Naive B cell (primary cell): ENCODE data around the gene GUCY2D. TPM values are rescaled to one million over a fixed set of nuclear protein-coding genes. Genes with fewer than 3 reads are reported as not detected.

Source experiments
- ATAC-seq, 2 donors: fragments of 150-1000 bp; cut with Tn5 transposase; 2 replicates each; pipeline ENCODE4 v1.10.0; 2021; ENCODE audit warnings: low read depth in 2 of 2, mild to moderate bottlenecking in 2 of 2, moderate library complexity in 2 of 2
- DNase-seq: peaks from one replicate; pipeline ENCODE4 v3.0.0; 2022
- H3K27ac Mint-ChIP-seq, 6 donors: one replicate each; pipeline ENCODE4 v1.8.0; 2020 to 2022; ENCODE audit warnings: mild to moderate bottlenecking in 6 of 6, mixed read lengths in 6 of 6, moderate library complexity in 5 of 6, inconsistent platforms in 2 of 6
- H3K27me3 Mint-ChIP-seq, 3 donors: one replicate each; pipeline ENCODE4 v1.8.0; 2021 to 2022; ENCODE audit warnings: mixed read lengths in 3 of 3, mild to moderate bottlenecking in 1 of 3
- H3K36me3 Mint-ChIP-seq, 2 donors: one replicate each; pipeline ENCODE4 v1.8.0; 2020 to 2022; ENCODE audit warnings: mixed read lengths in 2 of 2, inconsistent platforms in 1 of 2, mild to moderate bottlenecking in 1 of 2
- H3K4me1 Mint-ChIP-seq, 3 donors: one replicate each; pipeline ENCODE4 v1.8.0; 2020 to 2022; ENCODE audit warnings: mixed read lengths in 3 of 3, inconsistent platforms in 1 of 3, mild to moderate bottlenecking in 1 of 3, moderate library complexity in 1 of 3
- H3K4me3 Mint-ChIP-seq, 8 donors: one replicate each; pipeline ENCODE4 v1.8.0; 2020 to 2022; ENCODE audit warnings: mild to moderate bottlenecking in 8 of 8, mixed read lengths in 8 of 8, moderate library complexity in 8 of 8, inconsistent platforms in 2 of 8
- H3K9me3 Mint-ChIP-seq, 7 donors: one replicate each; pipeline ENCODE4 v1.8.0; 2020 to 2022; ENCODE audit warnings: mixed read lengths in 7 of 7, mild to moderate bottlenecking in 5 of 7, inconsistent platforms in 2 of 7, moderate library complexity in 1 of 7
- polyA plus RNA-seq, 6 donors: library from polyadenylated mRNA; unstranded; fragments of 300-500 nt; fragmentation: Illumina TruSeq; gene quantifications; one replicate each; pipeline ENCODE4 v1.2.3, GENCODE V29; 2021; ENCODE audit warnings: low read depth in 6 of 6

Gene GUCY2D
- polyA plus RNA-seq, 6 donors from 2014 or later = not detected

GRCh38 chr17:7977805-7978204, 24.6 kb upstream of the GUCY2D start:
- peaks cover 22 to 52% (median 31%) of the 10 kb centered on the region in 3 donors for H3K27me3 Mint-ChIP-seq
- no peaks in the 10 kb centered on the region for H3K4me1 Mint-ChIP-seq
- no peak overlapping the region for H3K27ac Mint-ChIP-seq
- H3K36me3 Mint-ChIP-seq = peaks cover 9 to 26% of the 10 kb centered on the region in 2 donors
- DNase-seq = no peak
- peaks cover 10 to 40% (median 25%) of the 10 kb centered on the region in 7 donors for H3K9me3 Mint-ChIP-seq
- no peak for ATAC-seq
- H3K4me3 Mint-ChIP-seq = no peak overlapping the region

DNA sequence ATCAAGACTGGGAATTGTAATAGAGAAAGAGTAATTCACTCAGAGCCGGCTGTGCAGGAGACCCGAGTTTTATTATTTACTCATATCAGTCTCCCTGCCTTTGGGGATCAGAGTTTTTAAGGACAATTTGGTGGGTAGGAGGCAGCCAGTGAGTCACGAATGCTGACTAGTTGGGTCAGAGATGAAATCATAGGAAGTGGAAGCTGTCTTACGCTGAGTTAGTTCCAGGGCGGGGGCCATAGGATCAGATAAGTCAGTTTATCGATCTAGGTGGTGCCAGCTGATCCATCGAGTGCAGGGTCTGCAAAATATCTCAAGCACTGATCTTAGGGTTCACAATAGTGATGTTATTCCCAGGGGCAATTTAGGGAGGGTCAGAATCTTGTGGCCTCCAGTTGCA, 20.2 kb upstream of the GUCY2D start:
- H3K27me3 Mint-ChIP-seq = peaks cover 22 to 34% (median 26%) of the 10 kb centered on the region in 3 donors
- no peak for ATAC-seq
- no peak for DNase-seq
- peaks cover 0 to 6% (median 0%) of the 10 kb centered on the region in 7 donors for H3K9me3 Mint-ChIP-seq
- no peak overlapping the region for H3K27ac Mint-ChIP-seq
- peaks cover 0 to 1% of the 10 kb centered on the region in 2 donors for H3K36me3 Mint-ChIP-seq
- no peak overlapping the region for H3K4me3 Mint-ChIP-seq
- H3K4me1 Mint-ChIP-seq = no peaks in the 10 kb centered on the region

DNA sequence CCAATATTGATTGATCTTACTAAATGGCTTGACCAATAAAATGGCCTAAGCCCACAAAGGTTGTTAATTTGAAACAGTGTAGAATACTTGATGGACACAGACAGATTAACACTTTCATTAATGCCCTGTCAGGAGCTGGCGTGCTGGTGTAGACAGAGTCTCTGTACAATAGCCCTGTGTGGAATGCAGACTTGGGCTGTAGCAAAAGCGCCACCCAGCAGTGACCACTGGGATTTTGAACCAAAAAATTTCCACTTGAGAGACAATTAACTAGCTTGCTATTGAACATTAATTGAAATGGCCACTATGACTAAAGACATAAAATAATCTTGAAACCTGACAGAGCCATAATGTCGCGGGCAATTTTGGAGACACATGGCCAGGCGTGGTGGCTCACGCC, 19.7 kb upstream of the GUCY2D start:
- Mint-ChIP-seq H3K36me3 (no peaks in the 10 kb centered on the region), H3K4me3 (no peak overlapping the region), H3K9me3 (peaks cover 0 to 3% (median 0%) of the 10 kb centered on the region in 7 donors), H3K27me3 (peaks cover 22 to 35% (median 26%) of the 10 kb centered on the region in 3 donors), H3K27ac (no peak overlapping the region), H3K4me1 (no peaks in the 10 kb centered on the region)
- no peak for ATAC-seq
- no peak for DNase-seq

DNA sequence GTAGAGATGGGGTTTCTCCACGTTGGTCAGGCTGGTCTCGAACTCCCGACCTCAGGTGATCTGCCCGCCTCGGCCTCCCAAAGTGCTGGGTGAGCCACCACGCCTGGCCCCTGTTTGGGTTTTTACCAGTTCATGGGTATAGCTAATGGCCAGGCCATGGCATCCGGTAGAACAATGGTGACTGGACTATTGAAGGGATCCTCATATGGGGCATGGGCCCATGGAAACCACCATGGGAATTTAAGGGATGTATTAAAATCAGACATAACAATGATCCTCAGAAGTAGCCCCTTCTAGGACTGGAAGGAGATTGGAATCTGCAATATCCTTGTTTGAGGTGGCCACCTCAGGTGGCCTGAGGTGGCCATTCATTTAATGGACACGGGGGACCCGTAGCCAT, 17.5 kb upstream of the GUCY2D start:
- Mint-ChIP-seq H3K9me3 (no peaks in the 10 kb centered on the region), H3K4me3 (peak overlapping the region in 1 of 8 donors; percentile 66), H3K27ac (no peak overlapping the region), H3K36me3 (no peaks in the 10 kb centered on the region), H3K27me3 (peaks cover 16 to 34% (median 29%) of the 10 kb centered on the region in 3 donors), H3K4me1 (peaks cover 7 to 11% (median 10%) of the 10 kb centered on the region in 3 donors)
- DNase-seq (no peak), ATAC-seq (no peak)

GRCh38 chr17:7987112-7987893, 15.1 kb upstream of the GUCY2D start:
- ATAC-seq (no peak), DNase-seq (no peak)
- Mint-ChIP-seq H3K27ac (no peak overlapping the region), H3K4me1 (peaks cover 11 to 19% (median 19%) of the 10 kb centered on the region in 3 donors), H3K9me3 (no peaks in the 10 kb centered on the region), H3K36me3 (no peaks in the 10 kb centered on the region), H3K4me3 (no peak overlapping the region), H3K27me3 (peaks cover 6 to 21% (median 19%) of the 10 kb centered on the region in 3 donors)

GRCh38 chr17:7988750-7989178, 13.7 kb upstream of the GUCY2D start:
- Mint-ChIP-seq H3K27me3 (peaks cover 0 to 19% (median 13%) of the 10 kb centered on the region in 3 donors), H3K36me3 (no peaks in the 10 kb centered on the region), H3K9me3 (no peaks in the 10 kb centered on the region), H3K4me3 (peak overlapping the region; percentile 6 to 85 (median 75)), H3K4me1 (peaks cover 11 to 19% (median 19%) of the 10 kb centered on the region in 3 donors), H3K27ac (peak overlapping the region in 4 of 6 donors; percentile 29 to 86 (median 56))
- DNase-seq (peak; percentile 77), ATAC-seq (peak; percentile 53 to 64)

GRCh38 chr17:7989781-7990655, 12.4 kb upstream of the GUCY2D start:
- DNase-seq (peak; percentile 90), ATAC-seq (peak; percentile 85 to 87)
- H3K27ac Mint-ChIP-seq = peak overlapping the region in 5 of 6 donors; percentile 67 to 94 (median 81)
- H3K9me3 Mint-ChIP-seq = no peaks in the 10 kb centered on the region
- peaks cover 0 to 19% (median 12%) of the 10 kb centered on the region in 3 donors for H3K27me3 Mint-ChIP-seq
- no peaks in the 10 kb centered on the region for H3K36me3 Mint-ChIP-seq
- peak overlapping the region; percentile 60 to 91 (median 84) for H3K4me3 Mint-ChIP-seq
- H3K4me1 Mint-ChIP-seq = peaks cover 11 to 19% (median 19%) of the 10 kb centered on the region in 3 donors

DNA sequence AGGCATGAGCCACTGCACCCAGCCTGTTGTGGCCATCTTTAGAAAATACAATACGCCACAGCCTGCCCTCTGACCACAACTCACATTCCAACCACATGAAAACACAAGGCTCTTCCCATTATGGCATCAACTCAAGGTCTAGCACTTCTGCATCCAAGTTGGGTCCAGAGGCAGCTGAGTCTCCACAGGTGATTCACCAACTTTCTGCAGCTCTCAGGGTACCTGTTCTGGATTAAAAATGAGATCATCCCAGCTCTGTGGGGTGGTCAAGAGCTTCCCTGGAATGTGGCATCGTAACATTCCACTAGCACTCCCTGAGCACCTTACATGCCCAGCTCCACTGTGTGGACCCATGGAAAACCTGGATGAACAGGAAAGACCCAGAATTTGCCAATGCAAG, 9.9 kb upstream of the GUCY2D start:
- DNase-seq (no peak), ATAC-seq (no peak)
- H3K4me3 Mint-ChIP-seq = no peak overlapping the region
- no peaks in the 10 kb centered on the region for H3K36me3 Mint-ChIP-seq
- H3K4me1 Mint-ChIP-seq = peaks cover 11 to 24% (median 19%) of the 10 kb centered on the region in 3 donors
- H3K27ac Mint-ChIP-seq = no peak overlapping the region
- H3K9me3 Mint-ChIP-seq = no peaks in the 10 kb centered on the region
- peaks cover 8 to 15% (median 11%) of the 10 kb centered on the region in 3 donors for H3K27me3 Mint-ChIP-seq

GRCh38 chr17:7992924-7993323, 9.5 kb upstream of the GUCY2D start:
- DNase-seq (no peak), ATAC-seq (no peak)
- Mint-ChIP-seq H3K9me3 (no peaks in the 10 kb centered on the region), H3K4me1 (peaks cover 11 to 24% (median 19%) of the 10 kb centered on the region in 3 donors), H3K36me3 (no peaks in the 10 kb centered on the region), H3K27me3 (peaks cover 4 to 14% (median 11%) of the 10 kb centered on the region in 3 donors), H3K4me3 (peak overlapping the region in 1 of 8 donors; percentile 48), H3K27ac (peak overlapping the region in 2 of 6 donors; percentile 54 to 70)

DNA sequence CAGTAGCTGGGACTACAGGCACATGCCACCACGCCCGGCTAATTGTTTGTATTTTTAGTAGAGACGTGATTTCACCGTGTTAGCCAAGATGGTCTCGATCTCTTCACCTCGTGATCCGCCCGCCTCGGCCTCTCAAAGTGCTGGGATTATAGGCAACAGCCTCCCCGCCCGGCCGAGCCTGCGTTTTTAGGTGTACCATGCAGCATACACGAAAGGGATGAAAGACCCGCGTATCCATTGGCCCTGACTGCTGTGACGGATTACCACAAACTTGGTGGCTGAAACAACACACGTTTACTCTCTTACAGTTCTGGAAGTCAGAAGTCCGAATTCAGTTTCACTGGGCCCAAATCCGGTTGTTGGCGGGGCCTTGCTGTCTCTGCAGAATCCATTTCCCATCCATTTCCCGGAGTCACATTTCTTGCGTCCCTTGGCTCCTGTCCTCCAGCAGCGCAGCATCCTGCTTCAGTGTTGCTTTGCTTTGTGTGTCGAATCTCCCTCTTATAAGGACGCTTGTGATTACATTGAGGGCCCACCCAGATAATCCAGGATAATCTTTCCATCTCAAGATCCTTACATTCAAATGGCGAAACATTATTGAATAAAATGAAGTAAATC, 8.3 kb upstream of the GUCY2D start:
- H3K9me3 Mint-ChIP-seq = no peaks in the 10 kb centered on the region
- peaks cover 0 to 22% (median 11%) of the 10 kb centered on the region in 3 donors for H3K27me3 Mint-ChIP-seq
- peak overlapping the region in 1 of 6 donors; percentile 65 for H3K27ac Mint-ChIP-seq
- ATAC-seq (no peak), DNase-seq (no peak)
- H3K4me3 Mint-ChIP-seq = no peak overlapping the region
- peaks cover 8 to 19% (median 16%) of the 10 kb centered on the region in 3 donors for H3K4me1 Mint-ChIP-seq
- no peaks in the 10 kb centered on the region for H3K36me3 Mint-ChIP-seq

DNA sequence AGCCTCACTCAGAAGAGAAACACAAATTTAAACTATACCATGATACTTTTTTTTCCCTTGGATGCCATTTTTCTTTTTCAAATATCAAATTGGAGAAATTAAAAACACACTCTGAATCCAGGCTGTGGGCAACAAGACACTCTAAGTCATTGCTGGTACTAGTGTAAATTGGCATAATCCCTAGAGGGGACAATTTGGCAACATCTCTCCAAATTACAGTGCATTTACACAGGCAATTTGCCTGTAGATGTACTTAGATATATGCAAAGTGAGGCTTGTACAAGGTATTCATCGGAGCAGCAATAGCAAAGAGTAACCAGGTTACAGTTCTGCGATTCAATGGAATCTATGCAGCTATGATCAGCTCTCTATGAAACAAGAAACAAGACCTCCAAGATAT, 6.7 kb upstream of the GUCY2D start:
- no peak overlapping the region for H3K27ac Mint-ChIP-seq
- peaks cover 0 to 6% (median 2%) of the 10 kb centered on the region in 3 donors for H3K4me1 Mint-ChIP-seq
- ATAC-seq (no peak), DNase-seq (no peak)
- H3K36me3 Mint-ChIP-seq = no peaks in the 10 kb centered on the region
- H3K4me3 Mint-ChIP-seq = no peak overlapping the region
- peaks cover 0 to 27% (median 12%) of the 10 kb centered on the region in 3 donors for H3K27me3 Mint-ChIP-seq
- no peaks in the 10 kb centered on the region for H3K9me3 Mint-ChIP-seq

DNA sequence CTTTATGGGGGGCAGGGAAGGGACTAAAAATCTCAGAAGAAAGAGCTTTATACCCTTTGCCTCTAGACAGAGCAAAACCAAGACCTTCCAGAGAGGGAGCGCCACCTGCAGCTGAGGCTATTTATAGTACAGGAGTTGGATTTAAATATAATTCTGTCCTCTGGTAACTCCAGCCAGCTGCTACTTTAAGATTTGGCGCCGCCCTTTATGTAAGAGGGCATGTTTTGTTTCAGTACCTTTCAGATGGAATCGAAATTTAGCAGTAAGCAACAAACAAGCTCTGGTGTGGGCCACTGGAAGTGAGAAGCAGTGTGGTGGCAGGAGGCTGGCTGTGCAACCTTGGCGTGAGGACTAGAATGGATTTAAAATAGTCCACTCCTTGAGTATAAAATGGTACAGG, 5.2 kb upstream of the GUCY2D start:
- DNase-seq (no peak), ATAC-seq (peak; percentile 66 to 70)
- H3K27ac Mint-ChIP-seq = no peak overlapping the region
- no peaks in the 10 kb centered on the region for H3K36me3 Mint-ChIP-seq
- H3K4me1 Mint-ChIP-seq = peaks cover 5 to 11% (median 5%) of the 10 kb centered on the region in 3 donors
- H3K27me3 Mint-ChIP-seq = peaks cover 7 to 35% (median 23%) of the 10 kb centered on the region in 3 donors
- H3K9me3 Mint-ChIP-seq = no peaks in the 10 kb centered on the region
- no peak overlapping the region for H3K4me3 Mint-ChIP-seq
